RWPE2 (cell line): ENCODE data around the gene ZNF488.

Experiments used
- ATAC-seq: fragments of 200-7000 bp; cut with Tn5 transposase; 3 replicates; pipeline ENCODE4 v1.9.1; 2021; ENCODE audit warnings: low read depth
- DNase-seq: peaks from one replicate; pipeline ENCODE4 v3.0.0-alpha.2; 2020; ENCODE audit warnings: low spot score
- H3K27ac ChIP-seq: fragments of 450-650 bp; 2 replicates; pipeline ENCODE4 v1.5.1; 2017; ENCODE audit warnings: mild to moderate bottlenecking; ENCODE audit not compliant: poor library complexity, severe bottlenecking
- H3K27me3 ChIP-seq: fragments of 250-450 bp; sonication (Bioruptor Pico); 2 replicates; pipeline ENCODE4 v1.5.1; 2021; ENCODE audit warnings: mild to moderate bottlenecking, moderate library complexity; ENCODE audit not compliant: insufficient read depth, poor library complexity, severe bottlenecking
- H3K36me3 ChIP-seq: fragments of 250-450 bp; sonication (Bioruptor Pico); 2 replicates; pipeline ENCODE4 v1.5.1; 2020; ENCODE audit warnings: low read depth, mild to moderate bottlenecking, moderate library complexity
- H3K4me1 ChIP-seq: fragments of 250-450 bp; sonication (Bioruptor Pico); 2 replicates; pipeline ENCODE4 v1.5.1; 2021; ENCODE audit warnings: mild to moderate bottlenecking, moderate library complexity; ENCODE audit not compliant: insufficient read depth, poor library complexity, severe bottlenecking
- H3K4me3 ChIP-seq: fragments of 250-450 bp; sonication (Bioruptor Pico); 2 replicates; pipeline ENCODE4 v1.5.1; 2021; ENCODE audit warnings: mild to moderate bottlenecking, moderate library complexity; ENCODE audit not compliant: severe bottlenecking
- H3K9me3 ChIP-seq: fragments of 250-450 bp; sonication (Bioruptor Pico); 2 replicates; pipeline ENCODE4 v1.5.1; 2021; ENCODE audit warnings: mild to moderate bottlenecking, moderate library complexity; ENCODE audit not compliant: severe bottlenecking
- CTCF ChIP-seq: fragments of 450-650 bp; IDR thresholded peaks from one replicate; pipeline ENCODE4 v1.5.1; 2017; ENCODE audit warnings: mild to moderate bottlenecking, moderate library complexity; ENCODE audit not compliant: poor library complexity, severe bottlenecking

The ZNF488 gene

GRCh38 chr10:47323636-47324296 lies 60.3 kb downstream of the ZNF488 start:
- TF ChIP-seq CTCF: no peak
- no peaks in the 10 kb centered on the region for H3K27me3 ChIP-seq
- no peaks in the 10 kb centered on the region for H3K36me3 ChIP-seq
- H3K4me1 ChIP-seq: no peaks in the 10 kb centered on the region
- DNase-seq (no peak), ATAC-seq (peak; percentile 19; the same call in 1 of the 3 replicates)
- no peaks in the 10 kb centered on the region for H3K9me3 ChIP-seq
- H3K27ac ChIP-seq: no peak overlapping the region
- no peak overlapping the region for H3K4me3 ChIP-seq

DNA sequence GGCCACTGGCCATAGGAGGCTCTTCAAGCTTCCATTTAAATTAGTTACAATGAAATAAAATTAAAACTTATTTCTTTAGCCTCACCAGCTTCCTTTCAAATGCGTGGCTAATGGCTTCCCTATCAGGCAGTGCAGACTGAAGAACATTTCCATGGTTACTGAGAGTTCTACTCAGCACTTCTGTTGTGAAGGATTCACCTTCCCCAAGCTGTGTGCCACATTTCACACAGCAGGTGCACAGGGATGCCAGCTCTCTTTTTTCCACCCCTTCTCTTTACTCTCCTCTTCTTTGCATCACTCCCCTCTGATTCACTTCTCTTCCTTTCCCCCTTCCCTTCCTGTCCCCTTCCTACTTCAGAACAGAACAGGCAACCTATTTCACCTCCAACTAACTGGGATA lies 61.0 kb downstream of the ZNF488 start:
- ATAC-seq (no peak), DNase-seq (no peak)
- Histone ChIP-seq H3K36me3 (no peaks in the 10 kb centered on the region), H3K27me3 (no peaks in the 10 kb centered on the region), H3K9me3 (no peaks in the 10 kb centered on the region), H3K4me1 (no peaks in the 10 kb centered on the region), H3K27ac (no peak overlapping the region), H3K4me3 (no peak overlapping the region)
- TF ChIP-seq CTCF: no peak

- H3K4me1 ChIP-seq: no peaks in the 10 kb centered on the region
- H3K27me3 ChIP-seq: no peaks in the 10 kb centered on the region
- DNase-seq (peak; percentile 50), ATAC-seq (no peak)
- no peak within 1 kb of the TSS for H3K27ac ChIP-seq
- H3K36me3 ChIP-seq: no peaks in the 10 kb centered on the region
- TF ChIP-seq CTCF: no peak
- no peaks in the 10 kb centered on the region for H3K9me3 ChIP-seq
- H3K4me3 ChIP-seq: no peak within 1 kb of the TSS
These were observed 61.6 kb downstream of the ZNF488 start, which contains the start of gene GDF2 for GRCh38 chr10:47322300-47323061. GDF2 (plus strand) TSS chr10:47322454; CDS start chr10:47322669, 215 bp downstream.

GRCh38 chr10:47321521-47322195 lies 62.4 kb downstream of the ZNF488 start:
- DNase-seq (peak; percentile 24), ATAC-seq (no peak)
- no peak for TF ChIP-seq CTCF

More at GRCh38 chr10:47321521-47322195, 62.4 kb downstream of the ZNF488 start:
- H3K9me3 ChIP-seq: no peaks in the 10 kb centered on the region
- no peak overlapping the region for H3K27ac ChIP-seq
- H3K27me3 ChIP-seq: no peaks in the 10 kb centered on the region
- no peaks in the 10 kb centered on the region for H3K36me3 ChIP-seq
- no peak overlapping the region for H3K4me3 ChIP-seq
- no peaks in the 10 kb centered on the region for H3K4me1 ChIP-seq
